Erythroblast (primary cell): ENCODE measurements around the gene PTPRN2.
"Not testable (repeated sequence)": the region's sequence is repeated elsewhere in the genome, so short reads cannot be mapped to it uniquely, and the experiment has no call there.

ENCODE experiments used
- DNase-seq, 2 experiments: peaks; one replicate each; lab custom pipeline; 2025; lab: John Stamatoyannopoulos, UW
- GATA1 ChIP-seq: IDR thresholded peaks from 2 replicates; pipeline ENCODE4 v1.6.1; 2011; ENCODE audit warnings: low read depth, mild to moderate bottlenecking, control low read depth, low read length, moderate library complexity
- POLR2A ChIP-seq: IDR thresholded peaks from 2 replicates; pipeline ENCODE4 v1.6.1; 2011; ENCODE audit warnings: mild to moderate bottlenecking, low read length

The PTPRN2 gene

GRCh38 chr7:158520825-158521224 is 66.8 kb downstream of the PTPRN2 start:
- no peak for TF ChIP-seq GATA1
- no peak for TF ChIP-seq POLR2A
- DNase-seq: no peak

- no peak for TF ChIP-seq GATA1
- no peak for TF ChIP-seq POLR2A
- DNase-seq: no peak
Observed at GRCh38 chr7:158519633-158520174, 67.9 kb downstream of the PTPRN2 start.

GRCh38 chr7:158518980-158519632 is 68.5 kb downstream of the PTPRN2 start:
- no peak for DNase-seq
- TF ChIP-seq POLR2A: no peak
- no peak for TF ChIP-seq GATA1

- TF ChIP-seq POLR2A (no peak), GATA1 (no peak)
- DNase-seq: no peak
Observed at GRCh38 chr7:158517571-158517970, 70.1 kb downstream of the PTPRN2 start.

GRCh38 chr7:158517072-158517471 is 70.6 kb downstream of the PTPRN2 start:
- TF ChIP-seq POLR2A: no peak
- no peak for TF ChIP-seq GATA1
- no peak for DNase-seq

GRCh38 chr7:158516524-158516923 is 71.1 kb downstream of the PTPRN2 start:
- no peak for TF ChIP-seq POLR2A
- TF ChIP-seq GATA1: no peak
- DNase-seq: no peak

- no peak for DNase-seq
- no peak for TF ChIP-seq POLR2A
- TF ChIP-seq GATA1: no peak
Observed at GRCh38 chr7:158512869-158513268, 74.8 kb downstream of the PTPRN2 start.

GRCh38 chr7:158512042-158512441 is 75.6 kb downstream of the PTPRN2 start:
- DNase-seq: no peak
- TF ChIP-seq POLR2A: no peak

- no peak for TF ChIP-seq POLR2A
- TF ChIP-seq GATA1: no peak
- no peak for DNase-seq
Observed at GRCh38 chr7:158508802-158509385, 78.7 kb downstream of the PTPRN2 start.

GRCh38 chr7:158508321-158508720 is 79.3 kb downstream of the PTPRN2 start:
- DNase-seq: not testable (repeated sequence)

GRCh38 chr7:158507917-158508316 is 79.7 kb downstream of the PTPRN2 start:
- no peak for DNase-seq
- no peak for TF ChIP-seq GATA1
- TF ChIP-seq POLR2A: no peak

- not testable (repeated sequence) for DNase-seq
Observed at GRCh38 chr7:158507175-158507574, 80.4 kb downstream of the PTPRN2 start.

- DNase-seq: no peak
- no peak for TF ChIP-seq POLR2A
- no peak for TF ChIP-seq GATA1
Observed at GRCh38 chr7:158506626-158507025, 81.0 kb downstream of the PTPRN2 start.

- DNase-seq: no peak
- TF ChIP-seq POLR2A (no peak), GATA1 (no peak)
Observed at GRCh38 chr7:158505683-158506082, 81.9 kb downstream of the PTPRN2 start.
